GM12873 (cell line): ENCODE results near the gene DUSP14.

ENCODE experiments used
- CTCF ChIP-seq: IDR thresholded peaks from 2 replicates; pipeline ENCODE4 v1.5.1; 2012; ENCODE audit warnings: low read depth, mild to moderate bottlenecking, moderate library complexity, low read length, control low read depth; ENCODE audit not compliant: insufficient read depth; ENCODE audit errors: missing control alignments

The DUSP14 gene

DNA sequence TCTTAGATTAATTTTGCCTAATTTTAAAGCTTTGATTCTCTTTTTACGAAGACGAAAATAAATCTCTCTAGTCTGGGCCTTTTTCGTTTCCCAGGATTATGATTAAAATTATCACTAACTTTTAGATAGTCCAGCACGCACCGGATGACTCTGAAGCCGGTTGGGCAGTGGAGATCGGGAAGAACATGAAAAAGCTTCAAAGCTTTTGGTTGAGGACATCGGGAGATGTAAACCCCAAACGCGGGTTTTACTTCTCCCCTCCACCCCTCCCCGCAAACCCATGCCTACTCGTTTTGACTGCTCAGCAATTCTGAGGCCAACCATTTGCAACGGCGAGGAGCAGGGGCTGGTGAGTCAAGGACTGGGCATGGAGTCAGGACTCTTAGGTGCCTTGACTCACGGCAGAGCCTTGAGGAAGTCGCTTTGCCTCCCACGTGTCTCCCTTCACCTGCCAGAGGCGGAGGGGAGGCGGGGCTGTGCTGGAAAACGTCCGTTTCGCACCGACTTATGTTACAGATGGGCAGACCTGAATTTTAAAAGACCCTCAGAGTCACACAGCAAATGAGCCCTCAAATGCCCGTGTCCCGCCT lies 989 bp upstream of the DUSP14 start:
- no peak for TF ChIP-seq CTCF

GRCh38 chr17:37490022-37490587 lies 414 bp downstream of the DUSP14 start:
- TF ChIP-seq CTCF: peak; percentile 40

GRCh38 chr17:37490638-37491614 lies 1.2 kb downstream of the DUSP14 start:
- TF ChIP-seq CTCF: no peak

DNA sequence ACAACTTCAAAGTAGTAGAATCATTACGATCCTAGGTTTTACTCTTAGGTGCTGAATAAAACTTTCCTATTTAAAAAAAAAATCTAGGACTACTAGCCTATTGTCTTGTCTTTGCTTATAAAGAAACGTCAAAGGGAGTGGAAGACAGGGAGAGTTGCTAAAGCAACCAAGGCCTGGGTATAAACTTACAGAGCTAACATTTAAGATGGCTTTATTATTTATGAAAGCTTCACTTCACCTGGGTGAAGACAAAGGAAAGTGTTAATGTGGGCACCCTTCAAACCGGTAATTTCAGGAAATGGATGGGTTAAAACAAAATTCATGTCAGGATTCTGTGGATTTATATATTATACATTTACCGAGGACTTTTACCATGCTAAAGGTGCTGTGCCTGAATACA lies 2.5 kb downstream of the DUSP14 start:
- TF ChIP-seq CTCF: no peak

- TF ChIP-seq CTCF: no peak
Observed at GRCh38 chr17:37493249-37494027, 3.7 kb downstream of the DUSP14 start.

GRCh38 chr17:37494401-37494831 lies 4.7 kb downstream of the DUSP14 start:
- no peak for TF ChIP-seq CTCF

- TF ChIP-seq CTCF: no peak
Observed at GRCh38 chr17:37494971-37495370, 5.3 kb downstream of the DUSP14 start.
